Right renal cortex interstitium (tissue), 3 donors: Measurements from ENCODE around the gene SMCO4. TPM values are rescaled to one million over a fixed set of nuclear protein-coding genes. Genes with fewer than 3 reads are reported as not detected.
"Not testable (repeated sequence)": the region's sequence is repeated elsewhere in the genome, so short reads cannot be mapped to it uniquely, and the experiment has no call there.

Experiments
- DNase-seq, 3 donors: peaks; one replicate each; pipeline ENCODE4 v3.0.0-alpha.2; 2013; ENCODE audit warnings: low read depth in 3 of 3, low spot score in 2 of 3
- polyA plus RNA-seq, 3 donors: library from polyadenylated mRNA; unstranded; fragments of 120-200 nt; gene quantifications; one replicate each; pipeline ENCODE4 v1.2.1, GENCODE V29; 2013; ENCODE audit not compliant: insufficient read length in 3 of 3

Gene SMCO4
- polyA plus RNA-seq, 3 donors: 13.5 to 14.8 (median 14.5) TPM

DNA sequence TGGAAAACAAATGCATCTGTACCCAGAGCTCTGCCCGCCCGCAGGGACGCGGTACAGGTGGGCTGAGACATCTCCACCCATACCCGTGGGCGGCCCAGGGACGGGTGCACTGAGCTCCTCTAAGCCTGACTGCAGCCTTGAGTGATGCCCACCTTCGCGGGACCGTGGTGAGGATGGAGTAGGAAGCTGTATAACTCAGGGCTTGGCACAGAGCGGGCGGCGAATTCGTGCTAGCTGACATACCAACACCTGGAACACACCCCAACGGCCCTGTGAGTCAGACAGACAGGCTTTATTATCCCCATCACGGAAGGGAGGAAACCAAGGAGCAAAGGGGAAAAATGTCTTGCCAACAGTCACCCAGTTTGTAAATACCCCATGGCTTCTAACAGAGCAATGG, 61.9 kb downstream of the SMCO4 start:
- no peak for DNase-seq

DNA sequence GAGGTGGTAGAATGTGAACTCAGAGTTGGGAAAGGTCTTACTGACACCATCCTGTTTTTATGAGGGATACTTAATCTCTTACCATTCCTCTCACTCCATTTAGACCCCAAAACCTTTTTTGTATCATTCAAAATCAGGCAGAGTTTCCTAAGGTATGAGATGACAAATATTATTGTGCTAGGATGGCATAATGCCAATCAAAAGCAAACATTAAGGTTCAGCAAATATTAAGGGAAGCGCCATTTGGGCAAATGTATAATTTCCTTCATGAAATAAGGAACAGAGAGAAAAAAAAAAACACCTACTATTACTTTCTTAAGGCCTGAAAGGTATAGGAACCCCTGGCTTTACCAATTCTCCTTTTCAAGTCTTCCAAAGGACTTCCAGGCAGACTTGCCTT, 62.4 kb downstream of the SMCO4 start:
- DNase-seq: no peak

DNA sequence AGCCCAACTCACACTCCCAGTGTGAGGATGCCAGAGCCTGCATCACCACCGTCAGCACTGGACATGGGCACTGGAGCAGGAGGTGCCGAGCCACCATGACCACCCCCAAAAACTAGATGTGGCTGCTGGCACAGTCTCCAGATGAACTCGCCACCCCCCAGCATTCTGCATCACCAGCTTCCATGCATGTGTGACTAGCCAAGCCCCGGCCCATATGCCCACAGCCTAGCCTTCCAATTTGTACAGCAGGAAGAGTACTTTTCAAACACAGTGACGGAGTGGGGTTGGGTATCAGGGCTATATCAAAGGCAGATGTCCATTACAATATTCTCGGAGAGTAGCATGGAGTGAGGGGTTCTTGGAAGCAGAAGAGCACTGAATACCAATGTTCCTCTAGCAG, 62.9 kb downstream of the SMCO4 start:
- DNase-seq: no peak

DNA sequence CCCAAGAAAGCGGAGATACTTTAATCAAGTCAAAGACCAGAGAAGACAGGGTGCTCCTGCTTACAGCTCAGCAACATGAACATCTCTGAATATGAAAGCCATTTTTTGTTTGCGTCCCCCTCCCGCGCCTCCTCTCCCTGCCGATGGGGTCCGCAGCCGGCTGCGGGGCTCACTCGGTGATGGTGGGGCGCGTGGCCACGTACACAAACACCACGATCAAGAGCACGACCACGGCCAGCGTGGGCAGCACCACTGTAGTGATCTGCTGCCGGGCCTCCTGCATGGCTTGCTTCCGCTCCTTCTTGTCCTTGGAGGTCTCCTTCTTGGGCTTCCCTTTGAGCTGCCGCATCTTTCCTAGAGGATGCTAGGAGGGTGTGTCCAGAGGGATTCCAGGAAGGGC, 64.3 kb downstream of the SMCO4 start:
- DNase-seq: no peak

DNA sequence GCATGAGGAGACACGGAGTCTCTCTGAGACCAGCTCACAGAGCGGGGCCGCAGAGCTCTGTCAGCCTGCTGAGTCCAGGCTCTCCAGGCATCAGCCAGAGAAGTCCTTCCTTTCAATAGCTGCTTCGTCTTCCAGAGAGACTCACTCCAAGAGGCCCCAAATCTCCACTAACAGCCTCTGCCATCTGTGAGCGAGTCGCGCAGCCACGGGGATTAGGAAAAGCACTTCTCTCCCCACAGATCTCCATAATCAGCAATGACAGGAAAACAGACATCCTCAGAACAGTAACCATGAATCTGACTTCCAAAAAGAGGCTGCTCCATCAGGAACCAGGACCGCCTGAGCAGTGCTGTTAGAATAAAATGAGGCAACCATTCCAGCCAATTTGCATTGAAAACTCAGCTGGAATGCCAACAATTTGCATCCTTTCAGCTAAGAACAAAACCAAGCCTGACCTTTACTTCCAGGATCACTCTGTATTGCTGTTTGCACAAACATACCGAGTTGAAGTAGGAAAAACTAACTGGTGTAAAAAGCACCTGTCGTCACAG, 65.4 kb downstream of the SMCO4 start:
- DNase-seq: no peak

DNA sequence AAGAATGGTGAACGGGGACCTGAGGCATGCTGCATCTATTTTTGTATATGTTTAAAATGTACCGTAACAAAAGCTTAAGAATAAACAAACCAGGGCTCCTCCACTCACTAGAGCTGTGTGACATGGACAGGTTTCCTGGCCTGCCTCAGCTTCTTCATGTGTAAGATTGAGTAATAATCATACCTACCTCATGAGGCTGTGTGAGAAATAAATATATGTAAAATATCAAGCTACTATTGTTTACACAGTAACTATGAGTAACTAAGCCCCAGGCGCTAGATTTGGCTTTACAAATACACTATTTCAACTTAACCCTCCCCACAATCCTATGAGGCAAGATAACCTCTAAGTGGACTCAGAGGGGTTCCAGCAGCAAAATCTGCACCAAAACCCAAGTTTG, 66.4 kb downstream of the SMCO4 start:
- DNase-seq: no peak

DNA sequence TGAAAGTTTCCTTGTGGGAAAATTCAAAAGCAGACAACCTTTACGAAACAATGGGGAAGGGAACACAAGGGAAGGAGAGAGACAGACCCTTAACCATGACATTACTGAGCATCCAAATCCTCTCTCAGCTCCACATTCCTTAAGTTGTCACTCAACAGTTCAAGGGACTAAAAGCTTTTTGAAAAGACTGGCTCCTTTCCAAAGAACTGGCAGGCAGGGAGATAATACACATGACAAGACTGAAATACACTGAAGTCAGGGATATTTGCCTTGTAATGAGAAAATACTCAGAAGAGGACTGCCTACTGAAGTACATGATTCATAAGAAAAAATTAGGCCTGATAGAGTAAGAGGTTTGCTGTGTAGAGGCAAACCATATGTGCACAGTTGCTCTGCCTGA, 69.1 kb downstream of the SMCO4 start:
- no peak for DNase-seq

DNA sequence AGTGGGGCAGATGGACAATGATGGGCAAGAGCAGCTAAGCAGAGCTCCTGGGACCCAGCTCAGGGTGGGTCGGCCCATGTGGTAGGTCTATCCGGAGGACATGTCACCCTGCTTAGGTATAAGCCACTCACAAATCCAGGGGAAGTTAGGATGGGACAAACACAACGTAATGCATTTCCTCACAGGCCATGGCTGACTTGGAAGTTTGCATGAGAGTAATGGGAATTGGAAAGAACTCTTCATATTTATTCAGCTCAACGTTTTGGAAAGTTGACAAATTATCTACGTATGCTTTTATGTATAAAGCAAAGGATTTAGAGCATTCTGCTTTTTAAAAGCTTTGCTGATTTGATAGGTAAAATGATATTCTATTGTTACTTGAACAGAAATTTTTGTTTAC, 74.9 kb downstream of the SMCO4 start:
- DNase-seq: no peak

DNA sequence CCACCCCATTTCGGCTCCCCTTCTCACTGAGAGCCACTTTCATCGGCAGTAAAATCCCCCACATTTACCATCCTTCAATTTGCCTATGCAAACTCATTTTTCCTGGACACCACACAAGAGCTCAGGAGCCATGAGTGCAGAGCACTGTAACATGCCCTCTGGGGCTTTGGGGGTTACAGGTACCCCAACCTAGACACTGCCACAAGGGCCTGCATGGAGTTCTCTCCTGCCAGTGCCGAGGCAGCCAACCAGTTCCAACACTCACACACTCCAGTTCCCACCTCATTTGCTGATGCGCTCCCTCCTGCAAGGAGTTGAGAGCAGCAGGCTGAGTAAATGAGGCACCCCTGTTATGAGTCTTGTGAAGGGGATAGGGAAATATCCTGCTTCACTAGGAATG, 76.1 kb downstream of the SMCO4 start:
- DNase-seq: no peak

DNA sequence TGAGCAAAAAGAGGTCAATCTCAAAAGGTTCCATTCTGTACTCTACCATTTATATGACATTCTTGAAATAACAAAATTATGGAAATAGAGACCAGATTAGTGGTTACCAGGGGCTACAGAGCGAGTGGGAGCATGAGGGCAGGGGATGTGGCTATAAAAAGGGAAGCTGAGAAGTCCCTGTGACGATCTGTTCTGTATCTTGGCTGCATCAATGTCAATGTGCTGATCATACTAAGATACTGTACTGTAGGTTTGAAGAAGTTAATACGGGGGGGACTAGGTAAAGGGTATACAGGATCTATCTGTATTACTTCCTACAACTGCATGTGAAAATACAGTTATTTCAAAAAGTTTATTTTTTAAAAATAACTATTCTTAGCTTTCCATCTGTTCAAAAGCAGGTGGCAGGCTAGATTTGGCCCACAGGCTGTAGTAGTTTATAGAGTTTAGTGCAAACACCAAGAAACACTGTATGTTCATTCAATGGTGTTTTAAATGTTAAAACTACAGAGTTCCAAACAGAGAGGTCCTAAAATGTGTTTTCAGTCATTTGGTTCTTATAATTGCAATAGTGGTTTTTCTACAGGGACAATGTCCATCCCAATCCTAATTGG, 78.2 kb downstream of the SMCO4 start:
- no peak for DNase-seq

DNA sequence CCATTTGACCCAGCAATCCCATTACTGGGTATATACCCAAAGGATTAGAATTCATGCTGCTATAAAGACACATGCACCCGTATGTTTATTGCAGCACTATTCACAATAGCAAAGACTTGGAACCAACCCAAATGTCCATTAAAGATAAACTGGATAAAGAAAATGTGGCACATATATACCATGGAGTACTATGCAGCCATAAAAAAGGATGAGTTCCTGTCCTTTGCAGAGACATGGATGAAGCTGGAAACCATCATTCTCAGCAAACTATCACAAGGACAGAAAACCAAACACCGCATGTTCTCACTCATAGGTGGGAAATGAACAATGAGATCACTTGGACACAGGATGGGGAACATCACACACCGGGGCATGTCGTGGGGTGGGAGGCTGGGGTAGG, 79.5 kb downstream of the SMCO4 start:
- not testable (repeated sequence) for DNase-seq

DNA sequence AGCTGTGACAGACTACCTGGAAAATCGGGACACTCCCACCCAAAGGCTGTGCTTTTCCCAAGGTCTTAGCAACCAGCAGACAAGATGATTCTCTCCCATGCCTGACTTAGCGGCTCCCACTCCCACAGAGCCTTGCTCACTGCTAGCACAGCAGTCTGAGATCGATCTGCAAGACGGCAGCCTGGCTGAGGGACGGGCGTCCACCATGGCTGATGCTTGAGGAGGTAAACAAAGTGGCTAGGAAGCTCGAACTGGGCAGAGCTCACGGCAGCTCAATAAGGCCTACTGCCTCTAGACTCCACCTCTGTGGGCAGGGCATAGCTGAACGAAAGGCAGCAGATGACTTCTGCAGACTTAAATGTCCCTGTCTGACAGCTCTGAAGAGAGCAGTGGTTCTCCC, 84.9 kb downstream of the SMCO4 start:
- DNase-seq: no peak

DNA sequence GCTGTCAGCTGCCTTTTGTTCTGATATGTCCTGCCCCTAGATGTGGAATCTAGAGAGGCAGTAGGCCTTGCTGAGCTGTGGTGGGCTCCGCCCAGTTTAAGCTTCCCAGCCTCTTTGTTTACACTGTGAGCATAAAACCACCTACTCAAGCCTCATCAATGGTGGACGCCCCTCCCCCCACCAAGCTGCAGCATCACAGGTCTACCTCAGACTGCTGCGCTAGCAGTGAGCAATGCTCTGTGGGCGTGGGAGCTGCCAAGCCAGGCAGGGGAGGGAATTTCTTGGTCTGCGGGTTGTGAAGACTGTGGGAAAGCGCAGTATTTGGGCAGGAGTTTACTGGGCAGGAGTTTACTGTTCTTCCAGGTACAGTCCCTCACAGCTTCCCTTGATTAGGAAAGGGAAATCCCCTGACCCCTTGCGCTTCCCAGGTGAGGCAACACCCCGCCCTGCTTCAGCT, 98.5 kb downstream of the SMCO4 start:
- peak; percentile 5 to 32 (median 23) for DNase-seq

DNA sequence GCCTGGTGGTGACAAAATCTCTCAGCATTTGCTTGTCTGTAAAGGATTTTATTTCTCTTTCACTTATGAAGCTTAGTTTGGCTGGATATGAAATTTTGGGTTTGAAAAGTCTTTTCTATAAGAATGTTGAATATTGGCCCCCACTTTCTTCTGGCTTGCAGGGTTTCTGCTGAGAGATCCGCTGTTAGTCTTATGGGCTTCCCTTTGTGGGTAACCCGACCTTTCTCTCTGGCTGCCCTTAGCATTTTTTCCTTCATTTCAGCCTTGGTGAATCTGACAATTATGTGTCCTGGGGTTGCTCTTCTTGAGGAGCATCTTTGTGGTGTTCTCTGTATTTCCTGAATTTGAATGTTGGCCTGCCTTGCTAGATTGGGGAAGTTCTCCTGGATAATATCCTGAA, 100.0 kb downstream of the SMCO4 start:
- not testable (repeated sequence) for DNase-seq

DNA sequence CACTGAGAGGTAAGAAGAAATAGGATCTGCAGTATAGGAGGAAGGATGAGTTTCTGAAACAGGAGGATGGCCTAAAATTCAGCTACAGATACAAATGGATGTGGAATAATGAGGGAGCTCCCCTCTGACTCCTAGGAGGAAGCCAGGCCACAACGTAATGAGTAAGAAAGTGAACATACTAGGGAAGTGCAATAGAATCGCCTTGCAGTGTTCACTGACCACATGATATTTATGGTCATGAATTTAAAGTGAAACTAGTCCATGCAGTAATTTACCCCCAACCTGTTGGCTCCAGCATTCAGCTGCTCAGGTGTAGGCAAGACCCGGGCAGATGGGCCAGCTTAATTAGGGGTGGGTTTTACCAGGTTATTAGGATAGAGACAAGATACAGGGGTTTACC, 110.9 kb downstream of the SMCO4 start:
- no peak for DNase-seq

Other genes with a start within 250 kb of the SMCO4 start
- 1 to 10 TPM; 1.2 to 1.5 (median 1.5) TPM for gene DEUP1, start 212.6 kb downstream of the SMCO4 start, polyA plus RNA-seq
- 10 to 100 TPM; 20.7 to 25.5 (median 23.3) TPM for gene CEP295, start 118.3 kb upstream of the SMCO4 start, polyA plus RNA-seq
- 100 to 1,000 TPM; 108 to 125 (median 112) TPM for gene TAF1D, start 198.1 kb upstream of the SMCO4 start, polyA plus RNA-seq
- 100 to 1,000 TPM; 205 to 229 (median 227) TPM for gene C11orf54, start 198.3 kb upstream of the SMCO4 start, polyA plus RNA-seq
- 10 to 100 TPM; 33.2 to 38.2 (median 34.4) TPM for gene MED17, start 240.9 kb upstream of the SMCO4 start, polyA plus RNA-seq